Chondrocyte (in vitro differentiated cells): ENCODE data around the gene PXMP4. TPM values are rescaled to one million over a fixed set of nuclear protein-coding genes. Genes with fewer than 3 reads are reported as not detected.

Experiments used
- DNase-seq: peaks from one replicate; pipeline ENCODE4 v3.0.0; 2021; ENCODE audit warnings: mixed read lengths, low spot score
- H3K27ac Mint-ChIP-seq: one replicate; pipeline ENCODE4 v1.8.0; 2021; ENCODE audit warnings: mild to moderate bottlenecking, moderate library complexity, mixed read lengths; ENCODE audit not compliant: unreplicated experiment
- H3K27me3 Mint-ChIP-seq: 2 replicates; pipeline ENCODE4 v1.8.0; 2021; ENCODE audit warnings: low read depth, mixed read lengths
- H3K36me3 Mint-ChIP-seq: 2 replicates; pipeline ENCODE4 v1.8.0; 2021; ENCODE audit warnings: low read depth, mixed read lengths
- H3K4me1 Mint-ChIP-seq: 2 replicates; pipeline ENCODE4 v1.8.0; 2021; ENCODE audit warnings: low read depth, mild to moderate bottlenecking, mixed read lengths
- H3K4me3 Mint-ChIP-seq: one replicate; pipeline ENCODE4 v1.8.0; 2021; ENCODE audit warnings: mild to moderate bottlenecking, moderate library complexity, mixed read lengths; ENCODE audit not compliant: unreplicated experiment
- H3K9me3 Mint-ChIP-seq: 2 replicates; pipeline ENCODE4 v1.8.0; 2021; ENCODE audit warnings: low read depth, mixed read lengths
- CTCF ChIP-seq: fragments of 200-600 bp; sonication (generic); IDR thresholded peaks from 2 replicates; pipeline ENCODE4 v1.5.0; 2021; ENCODE audit warnings: antibody characterized with exemption, mild to moderate bottlenecking, moderate library complexity
- total RNA-seq: library from RNA; stranded (reverse); gene quantifications from 3 replicates; pipeline ENCODE4 v1.2.1, GENCODE V29; 2021

Gene PXMP4
- total RNA-seq, 1 donor from 2014 or later, result 6.4 TPM

- H3K36me3 Mint-ChIP-seq, result peaks cover 6% of the 10 kb centered on the region
Observed at GRCh38 chr20:33656783-33657703, 63.1 kb downstream of the PXMP4 start.

GRCh38 chr20:33656010-33656782 lies 63.9 kb downstream of the PXMP4 start:
- no peaks in the 10 kb centered on the region for H3K27me3 Mint-ChIP-seq
- no peak for DNase-seq
- TF ChIP-seq CTCF, result no peak
- no peaks in the 10 kb centered on the region for H3K9me3 Mint-ChIP-seq
- no peak overlapping the region for H3K4me3 Mint-ChIP-seq
- peaks cover 3% of the 10 kb centered on the region for H3K4me1 Mint-ChIP-seq
- no peak overlapping the region for H3K27ac Mint-ChIP-seq
- peaks cover 6% of the 10 kb centered on the region for H3K36me3 Mint-ChIP-seq

More at GRCh38 chr20:33656783-33657703, 63.1 kb downstream of the PXMP4 start:
- Mint-ChIP-seq H3K9me3 (no peaks in the 10 kb centered on the region), H3K4me1 (peaks cover 3% of the 10 kb centered on the region), H3K27me3 (no peaks in the 10 kb centered on the region), H3K4me3 (no peak overlapping the region), H3K27ac (no peak overlapping the region)
- TF ChIP-seq CTCF, result no peak
- no peak for DNase-seq

GRCh38 chr20:33655164-33655563 lies 64.9 kb downstream of the PXMP4 start:
- H3K4me3 Mint-ChIP-seq, result no peak overlapping the region
- no peak for TF ChIP-seq CTCF
- no peak for DNase-seq
- H3K27ac Mint-ChIP-seq, result no peak overlapping the region
- peaks cover 3% of the 10 kb centered on the region for H3K4me1 Mint-ChIP-seq
- H3K36me3 Mint-ChIP-seq, result peaks cover 6% of the 10 kb centered on the region
- no peaks in the 10 kb centered on the region for H3K9me3 Mint-ChIP-seq
- no peaks in the 10 kb centered on the region for H3K27me3 Mint-ChIP-seq

GRCh38 chr20:33654680-33655161 lies 65.4 kb downstream of the PXMP4 start:
- Mint-ChIP-seq H3K9me3 (no peaks in the 10 kb centered on the region), H3K4me3 (no peak overlapping the region), H3K4me1 (peaks cover 3% of the 10 kb centered on the region), H3K27ac (no peak overlapping the region), H3K36me3 (peaks cover 4% of the 10 kb centered on the region), H3K27me3 (no peaks in the 10 kb centered on the region)
- no peak for TF ChIP-seq CTCF
- DNase-seq, result no peak

- no peaks in the 10 kb centered on the region for H3K27me3 Mint-ChIP-seq
- no peak for DNase-seq
- peaks cover 3% of the 10 kb centered on the region for H3K36me3 Mint-ChIP-seq
- H3K27ac Mint-ChIP-seq, result no peak overlapping the region
- no peak for TF ChIP-seq CTCF
- H3K9me3 Mint-ChIP-seq, result no peaks in the 10 kb centered on the region
- H3K4me3 Mint-ChIP-seq, result no peak overlapping the region
- H3K4me1 Mint-ChIP-seq, result peaks cover 3% of the 10 kb centered on the region
Observed at GRCh38 chr20:33653900-33654596, 66.1 kb downstream of the PXMP4 start.
